Stimulated activated CD8-positive, alpha-beta memory T cell treated with anti-CD3 and anti-CD28 coated beads, Interleukin-4, amount 100 ng/mL, for 24 hours (primary cell): ENCODE results near the gene PTPRN2.
"Not testable (repeated sequence)": the region's sequence is repeated elsewhere in the genome, so short reads cannot be mapped to it uniquely, and the experiment has no call there.

Experiments
- DNase-seq: peaks from one replicate; pipeline ENCODE4 v3.0.0-alpha.2; 2020; ENCODE audit warnings: low read depth

Gene PTPRN2

DNA sequence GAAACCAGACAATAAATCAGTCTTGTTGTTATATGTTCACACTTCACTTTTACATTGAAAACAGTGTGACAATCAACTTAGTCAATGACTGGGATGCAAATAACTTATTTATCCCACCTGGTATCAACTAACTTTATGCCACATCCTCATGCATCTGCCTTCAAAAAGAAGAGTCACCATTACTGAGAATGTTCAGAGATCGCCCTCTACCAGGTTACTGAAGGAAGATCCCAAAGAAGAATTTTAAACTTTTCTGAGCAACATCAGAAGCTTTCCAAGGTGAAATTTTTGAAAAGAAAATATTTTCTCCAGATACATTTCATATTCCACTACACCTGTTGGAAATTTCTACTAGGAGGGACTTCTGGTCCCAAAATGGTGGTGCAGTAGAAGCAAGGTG is 359.5 kb downstream of the PTPRN2 start:
- no peak for DNase-seq

DNA sequence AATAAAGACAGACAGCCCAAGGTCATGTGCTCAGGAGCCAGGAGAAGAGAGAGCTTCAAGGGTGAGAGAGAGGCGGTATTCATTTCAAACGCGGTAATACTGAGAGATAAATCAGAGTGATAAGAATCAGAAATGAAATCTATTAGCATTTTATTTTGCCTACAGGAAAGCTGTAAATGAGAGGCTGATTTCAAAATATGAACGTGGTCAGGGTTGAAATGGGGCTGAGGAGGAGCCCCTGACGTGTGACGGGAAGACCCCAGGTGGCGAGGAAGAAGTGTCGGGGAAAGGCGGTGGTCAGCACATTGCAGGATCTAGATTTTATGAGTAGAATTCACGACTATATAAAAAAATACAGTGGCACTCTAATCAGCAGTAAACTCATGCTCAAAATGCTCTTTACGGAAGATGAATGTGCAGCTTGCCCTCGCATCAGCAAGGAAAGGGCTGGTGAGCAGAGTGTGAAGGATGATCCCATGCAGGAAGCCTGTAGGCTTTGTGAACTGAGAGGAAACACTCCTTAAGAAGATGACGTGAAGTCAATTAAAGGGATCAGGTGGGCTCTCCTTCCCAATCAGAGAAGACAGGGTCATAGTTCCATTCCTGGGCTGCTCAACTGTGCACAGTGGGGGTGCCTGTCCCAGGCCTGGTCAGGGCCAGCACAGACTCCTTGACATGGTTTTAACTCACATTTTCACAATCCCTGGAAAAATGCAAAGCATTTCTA is 360.2 kb downstream of the PTPRN2 start:
- no peak for DNase-seq

- no peak for DNase-seq
Observed at GRCh38 chr7:158216198-158216597, 371.4 kb downstream of the PTPRN2 start.

DNA sequence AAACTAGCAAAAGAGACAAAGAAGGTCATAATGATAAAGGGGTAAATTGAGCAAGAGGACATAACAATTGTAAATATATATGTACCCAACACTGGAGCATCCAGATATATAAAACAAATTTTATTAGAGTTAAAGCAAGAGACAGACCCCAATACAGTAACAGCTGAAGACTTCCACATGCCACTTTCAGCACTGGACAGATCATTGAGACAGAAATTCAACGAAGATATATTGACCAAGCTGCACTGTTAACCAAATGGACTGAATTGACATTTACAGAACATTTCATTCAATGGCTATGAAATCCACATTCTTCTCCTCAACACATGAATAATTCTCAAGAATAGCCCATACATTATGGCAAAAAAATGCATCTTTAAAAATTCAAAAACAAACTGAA is 378.2 kb downstream of the PTPRN2 start:
- no peak for DNase-seq

GRCh38 chr7:158206341-158206740 is 381.3 kb downstream of the PTPRN2 start:
- no peak for DNase-seq

GRCh38 chr7:158204453-158204852 is 383.2 kb downstream of the PTPRN2 start:
- no peak for DNase-seq

- DNase-seq: not testable (repeated sequence)
Observed at GRCh38 chr7:158203948-158204347, 383.7 kb downstream of the PTPRN2 start.

DNA sequence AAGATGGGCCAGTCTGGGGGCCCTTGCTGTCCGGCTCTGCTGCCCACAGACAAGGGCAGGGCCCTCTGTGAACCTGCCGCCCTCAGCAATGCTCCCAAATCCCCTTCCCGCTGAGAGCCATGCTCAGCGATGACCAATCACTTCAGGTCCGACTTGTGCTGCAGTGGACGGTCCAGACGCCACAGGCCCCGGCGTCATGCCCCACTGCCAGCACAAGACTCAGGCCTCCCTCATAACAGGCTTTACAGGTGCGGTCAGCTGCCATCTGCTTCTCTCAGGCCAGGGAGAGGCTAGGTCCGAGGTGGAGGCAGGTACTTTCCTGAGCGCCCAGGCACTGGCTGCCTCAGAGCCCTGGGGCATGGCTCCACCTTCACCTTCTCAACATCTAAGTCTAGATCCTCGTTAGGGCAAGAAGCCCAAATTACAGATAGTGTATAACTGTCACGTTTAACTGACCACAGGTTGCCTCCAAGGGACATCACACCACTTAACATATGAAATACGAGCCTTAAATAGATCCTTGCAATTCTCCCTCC is 393.2 kb downstream of the PTPRN2 start:
- DNase-seq: no peak

GRCh38 chr7:158193446-158193845 is 394.2 kb downstream of the PTPRN2 start:
- no peak for DNase-seq

DNA sequence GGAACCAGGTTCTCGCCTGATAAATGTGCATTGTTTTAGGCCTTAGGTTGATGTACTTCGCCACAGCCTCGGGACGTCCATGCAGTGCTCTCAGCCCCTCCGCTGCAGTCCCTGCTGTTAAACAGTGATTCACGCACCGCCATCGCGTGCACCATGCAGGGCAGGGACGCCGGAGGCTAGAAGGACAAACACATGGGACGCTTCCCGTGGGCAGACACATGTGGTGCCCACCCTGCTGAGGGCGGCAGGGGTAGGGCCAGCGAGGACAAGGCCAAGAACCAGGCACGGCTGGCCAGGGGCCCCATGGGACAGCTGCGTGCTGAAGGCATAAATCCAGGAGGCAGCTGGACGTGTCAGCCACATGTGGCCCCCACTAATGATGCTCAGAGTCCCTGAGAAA is 394.7 kb downstream of the PTPRN2 start:
- DNase-seq: no peak

DNA sequence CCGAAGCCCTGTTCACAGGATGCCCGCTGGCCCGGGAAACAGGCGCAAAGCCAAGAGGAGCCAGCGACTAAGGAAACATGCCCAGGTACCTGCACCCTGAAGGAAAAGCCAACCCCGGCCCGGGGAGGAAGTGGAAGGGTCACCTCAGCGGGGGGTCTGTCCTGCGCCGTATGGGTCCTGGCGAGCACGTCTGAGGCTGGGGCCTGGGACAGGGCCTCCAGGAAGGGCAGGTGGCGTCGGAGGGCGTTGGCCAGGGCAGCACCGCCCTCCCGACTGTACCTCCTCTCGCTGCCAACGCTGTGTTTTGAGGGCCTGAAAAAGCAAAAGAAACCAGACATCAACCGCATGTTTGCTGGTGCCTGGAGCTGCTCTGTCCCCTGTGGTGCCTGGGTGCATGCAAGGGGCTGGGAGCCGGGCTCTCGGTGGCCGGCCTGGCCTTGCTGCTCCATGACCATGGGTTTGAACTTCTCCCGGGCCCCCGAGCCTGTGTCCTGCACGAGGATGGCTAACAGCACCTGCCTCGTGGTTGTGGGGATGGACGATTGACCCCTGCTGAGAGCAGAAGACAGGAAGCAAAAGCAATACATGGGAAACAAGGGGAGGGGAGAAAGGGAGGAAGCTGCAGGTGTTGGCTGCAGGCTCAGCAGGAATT is 395.3 kb downstream of the PTPRN2 start:
- no peak for DNase-seq

GRCh38 chr7:158191671-158192070 is 396.0 kb downstream of the PTPRN2 start:
- DNase-seq: no peak

- no peak for DNase-seq
Observed at GRCh38 chr7:158190756-158191155, 396.9 kb downstream of the PTPRN2 start.

DNA sequence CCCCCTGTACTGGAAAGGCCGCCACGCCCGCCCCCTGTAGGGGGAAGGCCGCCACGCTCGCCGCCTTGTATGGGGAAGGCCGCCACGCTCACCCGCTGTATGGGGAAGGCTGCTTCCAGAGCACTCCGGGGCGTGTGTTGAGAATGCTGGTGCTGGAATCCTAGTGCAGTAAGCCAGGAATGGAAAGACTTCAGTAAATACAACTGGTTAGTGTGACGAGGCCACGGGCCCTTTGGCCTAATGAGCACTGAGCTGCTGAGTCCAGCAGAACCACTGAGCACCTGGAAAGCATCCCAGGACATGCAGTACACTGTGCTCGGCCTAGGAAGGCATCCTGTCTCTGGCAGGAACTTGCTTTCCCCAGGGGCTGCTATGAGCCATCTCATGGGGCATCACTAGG is 398.9 kb downstream of the PTPRN2 start:
- DNase-seq: no peak

DNA sequence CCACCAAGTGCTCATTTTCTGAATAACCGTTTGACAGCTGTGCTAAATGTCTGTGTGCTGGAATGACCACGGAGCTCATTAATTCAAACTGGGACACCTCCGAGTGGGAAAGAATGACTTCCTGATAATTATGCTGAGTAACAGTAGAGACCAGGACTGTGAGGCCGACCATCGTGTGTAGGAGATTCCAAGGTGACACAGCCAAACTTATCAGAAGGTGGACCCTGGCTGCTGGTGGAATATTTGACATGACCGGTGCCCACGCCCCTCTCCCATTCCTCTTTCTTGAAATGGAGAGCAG is 400.0 kb downstream of the PTPRN2 start:
- no peak for DNase-seq

- DNase-seq: no peak
Observed at GRCh38 chr7:158186864-158187693, 400.5 kb downstream of the PTPRN2 start.

DNA sequence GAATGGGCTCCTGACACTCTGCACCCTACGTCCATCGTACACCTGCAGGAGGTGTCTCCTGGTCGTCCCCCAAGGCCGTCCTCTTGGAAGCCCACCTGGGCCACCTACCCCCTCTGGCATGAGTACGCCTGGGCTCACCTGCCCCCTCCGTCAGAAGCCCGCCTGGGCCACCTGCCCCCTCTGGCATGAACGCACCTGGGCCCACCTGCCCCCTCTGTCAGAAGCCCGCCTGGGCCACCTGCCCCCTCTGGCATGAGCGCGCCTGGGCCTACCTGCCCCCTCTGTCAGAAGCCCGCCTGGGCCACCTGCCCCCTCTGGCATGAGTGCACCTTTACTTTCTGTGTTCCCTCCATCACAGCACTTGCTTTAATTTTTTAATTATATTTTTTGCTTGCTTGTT is 401.2 kb downstream of the PTPRN2 start:
- no peak for DNase-seq

- DNase-seq: no peak
Observed at GRCh38 chr7:158185653-158186052, 402.0 kb downstream of the PTPRN2 start.

- no peak for DNase-seq
Observed at GRCh38 chr7:158183431-158183830, 404.2 kb downstream of the PTPRN2 start.

GRCh38 chr7:158176561-158177173 is 411.0 kb downstream of the PTPRN2 start:
- no peak for DNase-seq

DNA sequence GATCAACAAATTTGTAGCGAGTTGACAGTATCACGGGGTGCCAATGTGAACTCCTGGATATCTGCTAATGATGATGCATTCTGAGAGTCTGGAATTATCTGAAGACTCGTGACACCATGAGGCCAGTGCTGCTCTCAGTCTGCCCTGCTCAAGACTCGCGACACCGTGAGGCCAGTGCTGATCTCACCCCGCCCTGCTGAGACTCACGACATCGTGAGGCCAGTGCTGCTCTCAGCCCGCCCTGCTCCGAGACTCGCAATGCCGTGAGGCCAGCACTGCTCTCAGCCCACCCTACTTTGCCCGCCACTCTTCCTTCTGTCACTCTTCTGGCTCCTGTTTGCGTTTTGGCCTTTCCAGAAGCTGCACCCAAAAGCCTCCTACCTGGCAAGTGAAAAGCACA is 411.8 kb downstream of the PTPRN2 start:
- DNase-seq: no peak

GRCh38 chr7:158174947-158175346 is 412.7 kb downstream of the PTPRN2 start:
- no peak for DNase-seq

DNA sequence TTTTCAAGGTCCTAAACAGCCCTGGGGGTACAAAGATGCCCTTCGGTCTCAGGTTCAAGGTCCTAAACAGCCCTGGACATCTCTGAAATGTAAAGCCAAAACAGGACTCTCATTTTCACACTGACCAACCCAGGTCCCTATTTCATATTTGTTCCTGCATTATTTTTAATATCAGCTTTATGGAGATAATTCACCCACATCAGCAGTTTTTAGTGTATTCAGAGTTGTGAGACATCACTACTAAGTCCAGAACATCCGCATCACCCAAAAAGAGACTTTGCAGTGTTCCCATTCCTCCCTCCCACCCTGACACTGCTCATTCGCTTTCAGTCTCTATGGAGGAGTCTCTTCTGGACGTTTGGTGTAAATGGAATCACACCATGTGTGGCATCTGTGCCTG is 420.2 kb downstream of the PTPRN2 start:
- no peak for DNase-seq
